Measurements from ENCODE around the gene LIPC. TPM values are rescaled to one million over a fixed set of nuclear protein-coding genes. Genes with fewer than 3 reads are reported as not detected.

The LIPC gene
- total RNA-seq, 1 experiment from 2014 or later: not detected

DNA sequence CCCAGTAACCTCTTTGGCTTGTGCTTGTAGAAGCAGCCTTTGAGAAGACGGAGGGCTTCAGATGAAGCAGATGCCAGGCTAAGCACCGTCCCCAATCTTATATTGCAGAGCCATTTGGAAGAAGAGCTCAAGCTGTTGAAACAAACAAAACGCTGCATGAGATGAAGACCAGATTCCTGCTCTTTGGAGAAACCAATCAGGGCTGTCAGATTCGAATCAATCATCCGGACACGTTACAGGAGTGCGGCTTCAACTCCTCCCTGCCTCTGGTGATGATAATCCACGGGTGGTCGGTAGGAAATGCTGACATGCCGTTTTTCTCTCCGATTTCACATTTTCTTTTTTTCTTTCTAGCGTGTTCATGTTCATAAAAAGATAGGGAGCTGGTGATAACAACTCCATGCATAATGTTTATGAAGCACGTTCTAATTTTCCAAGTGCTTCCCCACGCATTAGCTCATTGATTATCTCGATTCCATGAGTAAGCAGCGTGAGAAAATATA, 106.5 kb downstream of the LIPC start:
- Mint-ChIP-seq H3K36me3 (no peaks in the 10 kb centered on the region), H3K9me3 (no peaks in the 10 kb centered on the region), H3K4me3 (no peak overlapping the region), H3K27ac (no peak overlapping the region), H3K4me1 (no peaks in the 10 kb centered on the region), H3K27me3 (ENCODE audit: low read depth) (no peaks in the 10 kb centered on the region; the same call in 1 of the 2 replicates)
- no peak for DNase-seq (ENCODE audit: low spot score)
- ChIA-PET CTCF (no interaction called here), POLR2A (no interaction called here)
- TF ChIP-seq, protein P1, sequence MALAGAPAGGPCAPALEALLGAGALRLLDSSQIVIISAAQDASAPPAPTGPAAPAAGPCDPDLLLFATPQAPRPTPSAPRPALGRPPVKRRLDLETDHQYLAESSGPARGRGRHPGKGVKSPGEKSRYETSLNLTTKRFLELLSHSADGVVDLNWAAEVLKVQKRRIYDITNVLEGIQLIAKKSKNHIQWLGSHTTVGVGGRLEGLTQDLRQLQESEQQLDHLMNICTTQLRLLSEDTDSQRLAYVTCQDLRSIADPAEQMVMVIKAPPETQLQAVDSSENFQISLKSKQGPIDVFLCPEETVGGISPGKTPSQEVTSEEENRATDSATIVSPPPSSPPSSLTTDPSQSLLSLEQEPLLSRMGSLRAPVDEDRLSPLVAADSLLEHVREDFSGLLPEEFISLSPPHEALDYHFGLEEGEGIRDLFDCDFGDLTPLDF (CRISPR knock-in tag; IDR thresholded peaks at IDR 0.05): no peak
- TF ChIP-seq, protein P2, sequence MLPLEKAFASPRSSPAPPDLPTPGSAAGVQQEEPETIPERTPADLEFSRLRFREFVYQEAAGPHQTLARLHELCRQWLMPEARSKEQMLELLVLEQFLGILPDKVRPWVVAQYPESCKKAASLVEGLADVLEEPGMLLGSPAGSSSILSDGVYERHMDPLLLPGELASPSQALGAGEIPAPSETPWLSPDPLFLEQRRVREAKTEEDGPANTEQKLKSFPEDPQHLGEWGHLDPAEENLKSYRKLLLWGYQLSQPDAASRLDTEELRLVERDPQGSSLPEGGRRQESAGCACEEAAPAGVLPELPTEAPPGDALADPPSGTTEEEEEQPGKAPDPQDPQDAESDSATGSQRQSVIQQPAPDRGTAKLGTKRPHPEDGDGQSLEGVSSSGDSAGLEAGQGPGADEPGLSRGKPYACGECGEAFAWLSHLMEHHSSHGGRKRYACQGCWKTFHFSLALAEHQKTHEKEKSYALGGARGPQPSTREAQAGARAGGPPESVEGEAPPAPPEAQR (CRISPR knock-in tag; IDR thresholded peaks at IDR 0.05): no peak
- no peak for TF ChIP-seq ZNF263 (CRISPR knock-in tag; IDR thresholded peaks at IDR 0.05; ENCODE audit: low read depth)
- TF ChIP-seq ZNF121 (CRISPR knock-in tag; IDR thresholded peaks at IDR 0.05): no peak
- TF ChIP-seq ZNF138 (CRISPR knock-in tag; conservative IDR thresholded peaks at IDR 0.05): no peak
- TF ChIP-seq, protein P3, sequence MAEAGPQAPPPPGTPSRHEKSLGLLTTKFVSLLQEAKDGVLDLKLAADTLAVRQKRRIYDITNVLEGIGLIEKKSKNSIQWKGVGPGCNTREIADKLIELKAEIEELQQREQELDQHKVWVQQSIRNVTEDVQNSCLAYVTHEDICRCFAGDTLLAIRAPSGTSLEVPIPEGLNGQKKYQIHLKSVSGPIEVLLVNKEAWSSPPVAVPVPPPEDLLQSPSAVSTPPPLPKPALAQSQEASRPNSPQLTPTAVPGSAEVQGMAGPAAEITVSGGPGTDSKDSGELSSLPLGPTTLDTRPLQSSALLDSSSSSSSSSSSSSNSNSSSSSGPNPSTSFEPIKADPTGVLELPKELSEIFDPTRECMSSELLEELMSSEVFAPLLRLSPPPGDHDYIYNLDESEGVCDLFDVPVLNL (CRISPR knock-in tag; IDR thresholded peaks at IDR 0.05; ENCODE audit: borderline replicate concordance, low read depth): no peak
- TF ChIP-seq ZNF416 (CRISPR knock-in tag; IDR thresholded peaks at IDR 0.05): no peak
- TF ChIP-seq, protein P4, sequence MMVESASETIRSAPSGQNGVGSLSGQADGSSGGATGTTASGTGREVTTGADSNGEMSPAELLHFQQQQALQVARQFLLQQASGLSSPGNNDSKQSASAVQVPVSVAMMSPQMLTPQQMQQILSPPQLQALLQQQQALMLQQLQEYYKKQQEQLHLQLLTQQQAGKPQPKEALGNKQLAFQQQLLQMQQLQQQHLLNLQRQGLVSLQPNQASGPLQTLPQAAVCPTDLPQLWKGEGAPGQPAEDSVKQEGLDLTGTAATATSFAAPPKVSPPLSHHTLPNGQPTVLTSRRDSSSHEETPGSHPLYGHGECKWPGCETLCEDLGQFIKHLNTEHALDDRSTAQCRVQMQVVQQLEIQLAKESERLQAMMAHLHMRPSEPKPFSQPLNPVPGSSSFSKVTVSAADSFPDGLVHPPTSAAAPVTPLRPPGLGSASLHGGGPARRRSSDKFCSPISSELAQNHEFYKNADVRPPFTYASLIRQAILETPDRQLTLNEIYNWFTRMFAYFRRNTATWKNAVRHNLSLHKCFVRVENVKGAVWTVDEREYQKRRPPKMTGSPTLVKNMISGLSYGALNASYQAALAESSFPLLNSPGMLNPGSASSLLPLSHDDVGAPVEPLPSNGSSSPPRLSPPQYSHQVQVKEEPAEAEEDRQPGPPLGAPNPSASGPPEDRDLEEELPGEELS (CRISPR knock-in tag; IDR thresholded peaks at IDR 0.05): no peak
- TF ChIP-seq, protein P5, sequence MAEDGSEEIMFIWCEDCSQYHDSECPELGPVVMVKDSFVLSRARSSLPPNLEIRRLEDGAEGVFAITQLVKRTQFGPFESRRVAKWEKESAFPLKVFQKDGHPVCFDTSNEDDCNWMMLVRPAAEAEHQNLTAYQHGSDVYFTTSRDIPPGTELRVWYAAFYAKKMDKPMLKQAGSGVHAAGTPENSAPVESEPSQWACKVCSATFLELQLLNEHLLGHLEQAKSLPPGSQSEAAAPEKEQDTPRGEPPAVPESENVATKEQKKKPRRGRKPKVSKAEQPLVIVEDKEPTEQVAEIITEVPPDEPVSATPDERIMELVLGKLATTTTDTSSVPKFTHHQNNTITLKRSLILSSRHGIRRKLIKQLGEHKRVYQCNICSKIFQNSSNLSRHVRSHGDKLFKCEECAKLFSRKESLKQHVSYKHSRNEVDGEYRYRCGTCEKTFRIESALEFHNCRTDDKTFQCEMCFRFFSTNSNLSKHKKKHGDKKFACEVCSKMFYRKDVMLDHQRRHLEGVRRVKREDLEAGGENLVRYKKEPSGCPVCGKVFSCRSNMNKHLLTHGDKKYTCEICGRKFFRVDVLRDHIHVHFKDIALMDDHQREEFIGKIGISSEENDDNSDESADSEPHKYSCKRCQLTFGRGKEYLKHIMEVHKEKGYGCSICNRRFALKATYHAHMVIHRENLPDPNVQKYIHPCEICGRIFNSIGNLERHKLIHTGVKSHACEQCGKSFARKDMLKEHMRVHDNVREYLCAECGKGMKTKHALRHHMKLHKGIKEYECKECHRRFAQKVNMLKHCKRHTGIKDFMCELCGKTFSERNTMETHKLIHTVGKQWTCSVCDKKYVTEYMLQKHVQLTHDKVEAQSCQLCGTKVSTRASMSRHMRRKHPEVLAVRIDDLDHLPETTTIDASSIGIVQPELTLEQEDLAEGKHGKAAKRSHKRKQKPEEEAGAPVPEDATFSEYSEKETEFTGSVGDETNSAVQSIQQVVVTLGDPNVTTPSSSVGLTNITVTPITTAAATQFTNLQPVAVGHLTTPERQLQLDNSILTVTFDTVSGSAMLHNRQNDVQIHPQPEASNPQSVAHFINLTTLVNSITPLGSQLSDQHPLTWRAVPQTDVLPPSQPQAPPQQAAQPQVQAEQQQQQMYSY (CRISPR knock-in tag; IDR thresholded peaks at IDR 0.05): no peak
- TF ChIP-seq, protein P6, sequence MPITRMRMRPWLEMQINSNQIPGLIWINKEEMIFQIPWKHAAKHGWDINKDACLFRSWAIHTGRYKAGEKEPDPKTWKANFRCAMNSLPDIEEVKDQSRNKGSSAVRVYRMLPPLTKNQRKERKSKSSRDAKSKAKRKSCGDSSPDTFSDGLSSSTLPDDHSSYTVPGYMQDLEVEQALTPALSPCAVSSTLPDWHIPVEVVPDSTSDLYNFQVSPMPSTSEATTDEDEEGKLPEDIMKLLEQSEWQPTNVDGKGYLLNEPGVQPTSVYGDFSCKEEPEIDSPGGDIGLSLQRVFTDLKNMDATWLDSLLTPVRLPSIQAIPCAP (CRISPR knock-in tag; IDR thresholded peaks at IDR 0.05): no peak
- TF ChIP-seq, protein P7, sequence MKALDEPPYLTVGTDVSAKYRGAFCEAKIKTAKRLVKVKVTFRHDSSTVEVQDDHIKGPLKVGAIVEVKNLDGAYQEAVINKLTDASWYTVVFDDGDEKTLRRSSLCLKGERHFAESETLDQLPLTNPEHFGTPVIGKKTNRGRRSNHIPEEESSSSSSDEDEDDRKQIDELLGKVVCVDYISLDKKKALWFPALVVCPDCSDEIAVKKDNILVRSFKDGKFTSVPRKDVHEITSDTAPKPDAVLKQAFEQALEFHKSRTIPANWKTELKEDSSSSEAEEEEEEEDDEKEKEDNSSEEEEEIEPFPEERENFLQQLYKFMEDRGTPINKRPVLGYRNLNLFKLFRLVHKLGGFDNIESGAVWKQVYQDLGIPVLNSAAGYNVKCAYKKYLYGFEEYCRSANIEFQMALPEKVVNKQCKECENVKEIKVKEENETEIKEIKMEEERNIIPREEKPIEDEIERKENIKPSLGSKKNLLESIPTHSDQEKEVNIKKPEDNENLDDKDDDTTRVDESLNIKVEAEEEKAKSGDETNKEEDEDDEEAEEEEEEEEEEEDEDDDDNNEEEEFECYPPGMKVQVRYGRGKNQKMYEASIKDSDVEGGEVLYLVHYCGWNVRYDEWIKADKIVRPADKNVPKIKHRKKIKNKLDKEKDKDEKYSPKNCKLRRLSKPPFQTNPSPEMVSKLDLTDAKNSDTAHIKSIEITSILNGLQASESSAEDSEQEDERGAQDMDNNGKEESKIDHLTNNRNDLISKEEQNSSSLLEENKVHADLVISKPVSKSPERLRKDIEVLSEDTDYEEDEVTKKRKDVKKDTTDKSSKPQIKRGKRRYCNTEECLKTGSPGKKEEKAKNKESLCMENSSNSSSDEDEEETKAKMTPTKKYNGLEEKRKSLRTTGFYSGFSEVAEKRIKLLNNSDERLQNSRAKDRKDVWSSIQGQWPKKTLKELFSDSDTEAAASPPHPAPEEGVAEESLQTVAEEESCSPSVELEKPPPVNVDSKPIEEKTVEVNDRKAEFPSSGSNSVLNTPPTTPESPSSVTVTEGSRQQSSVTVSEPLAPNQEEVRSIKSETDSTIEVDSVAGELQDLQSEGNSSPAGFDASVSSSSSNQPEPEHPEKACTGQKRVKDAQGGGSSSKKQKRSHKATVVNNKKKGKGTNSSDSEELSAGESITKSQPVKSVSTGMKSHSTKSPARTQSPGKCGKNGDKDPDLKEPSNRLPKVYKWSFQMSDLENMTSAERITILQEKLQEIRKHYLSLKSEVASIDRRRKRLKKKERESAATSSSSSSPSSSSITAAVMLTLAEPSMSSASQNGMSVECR (CRISPR knock-in tag; IDR thresholded peaks at IDR 0.05; ENCODE audit: borderline replicate concordance): no peak
- no peak for TF ChIP-seq PRRX2 (CRISPR knock-in tag; IDR thresholded peaks at IDR 0.05)
- no peak for TF ChIP-seq MYBL2 (CRISPR knock-in tag; IDR thresholded peaks at IDR 0.05)
- no peak for ATAC-seq
